Right lobe of liver (tissue), 4 donors: ENCODE data around the gene RASGRP2.

Experiments
- CTCF ChIP-seq, 4 donors: fragments of 200-600 bp in 3 of 4; fragments of 450-650 bp in 1 of 4; IDR thresholded peaks; one replicate each; pipeline versions ENCODE4 v1.5.1 to v1.8.0; 2016 to 2022; ENCODE audit warnings: antibody characterized with exemption in 4 of 4, mild to moderate bottlenecking in 2 of 4
- POLR2A ChIP-seq: fragments of 450-650 bp; IDR thresholded peaks from one replicate; pipeline ENCODE4 v1.6.1; 2017; ENCODE audit warnings: antibody characterized with exemption, mild to moderate bottlenecking
- donor health status: DM: no; HTN: no; CAD: no.
- donor health status: DM: no; HTN: no; CAD: no.
- donor health status: DM: no; HTN: yes; CAD: no.

- TF ChIP-seq CTCF (IDR thresholded peaks at IDR 0.05) (no peak), POLR2A (no peak)
Observed at GRCh38 chr11:64784813-64785581, 41.1 kb upstream of the RASGRP2 start.
